OCI-LY1 (cell line): ENCODE data around the gene ZNF804B.

Experiments
- H2AFZ ChIP-seq: fragments of 200-600 bp; sonication (generic), shearing (Covaris generic); 2 replicates; pipeline ENCODE4 v1.6.0; 2014; ENCODE audit warnings: antibody characterized with exemption, mild to moderate bottlenecking, low read length
- H3F3A ChIP-seq: fragments of 200-600 bp; sonication (generic), shearing (Covaris generic); 2 replicates; pipeline ENCODE4 v1.6.0; 2014; ENCODE audit warnings: mild to moderate bottlenecking, antibody characterized with exemption, low read length, moderate library complexity; ENCODE audit not compliant: insufficient read depth
- H3K27ac ChIP-seq: fragments of 200-600 bp; sonication (generic); 2 replicates; pipeline ENCODE4 v1.5.1; 2014; ENCODE audit warnings: low read length, mixed run types, mild to moderate bottlenecking, low read depth; ENCODE audit not compliant: poor library complexity, severe bottlenecking
- H3K27me3 ChIP-seq: fragments of 200-600 bp; sonication (generic); 2 replicates; pipeline ENCODE4 v1.6.0; 2014; ENCODE audit warnings: antibody characterized with exemption, mild to moderate bottlenecking, low read length, moderate library complexity; ENCODE audit not compliant: insufficient read depth
- H3K36me3 ChIP-seq: fragments of 200-600 bp; sonication (generic); 2 replicates; pipeline ENCODE4 v1.6.1; 2014; ENCODE audit warnings: mild to moderate bottlenecking, antibody characterized with exemption, low read length, moderate library complexity, mixed read lengths; ENCODE audit not compliant: insufficient read depth
- H3K4me1 ChIP-seq: fragments of 200-600 bp; sonication (generic); 2 replicates; pipeline ENCODE4 v1.5.1; 2014; ENCODE audit warnings: mild to moderate bottlenecking, low read length, moderate library complexity; ENCODE audit not compliant: insufficient read depth, severe bottlenecking
- H3K4me2 ChIP-seq: fragments of 200-600 bp; sonication (generic), shearing (Covaris generic); 2 replicates; pipeline ENCODE4 v1.6.1; 2014; ENCODE audit warnings: low read length
- H3K4me3 ChIP-seq: fragments of 200-600 bp; sonication (generic); 2 replicates; pipeline ENCODE4 v1.5.1; 2014; ENCODE audit warnings: low read length, low read depth, mild to moderate bottlenecking, mixed read lengths; ENCODE audit not compliant: poor library complexity, severe bottlenecking
- H3K79me2 ChIP-seq: fragments of 200-600 bp; shearing (Covaris generic); 2 replicates; pipeline ENCODE4 v1.6.1; 2016; ENCODE audit warnings: mixed run types, low read length, mixed read lengths; ENCODE audit not compliant: insufficient read depth
- H3K9ac ChIP-seq: fragments of 200-600 bp; sonication (generic), shearing (Covaris generic); 2 replicates; pipeline ENCODE4 v1.6.1; 2014; ENCODE audit warnings: mild to moderate bottlenecking, low read length, mixed read lengths
- H3K9me2 ChIP-seq: fragments of 200-600 bp; sonication (generic), shearing (Covaris generic); 2 replicates; pipeline ENCODE4 v1.6.1; 2014; ENCODE audit warnings: low read depth, mild to moderate bottlenecking, low read length, mixed read lengths
- H3K9me3 ChIP-seq: fragments of 200-600 bp; shearing (Covaris generic); 2 replicates; pipeline ENCODE4 v1.6.1; 2014; ENCODE audit warnings: low read length, mixed read lengths
- H4K20me1 ChIP-seq: fragments of 200-600 bp; sonication (generic), shearing (Covaris generic); 2 replicates; pipeline ENCODE4 v1.6.0; 2016; ENCODE audit warnings: mild to moderate bottlenecking, low read length; ENCODE audit not compliant: insufficient read depth
- EZH2 ChIP-seq: fragments of 200-600 bp; sonication (generic), shearing (Covaris generic); IDR thresholded peaks from 2 replicates; pipeline ENCODE4 v1.8.0; 2017; ENCODE audit warnings: borderline replicate concordance, mixed run types, mild to moderate bottlenecking, antibody characterized with exemption, low read length, moderate library complexity, mixed read lengths
- TF ChIP-seq, protein P1 (sequence below): fragments of 200-600 bp; sonication (generic), shearing (Covaris generic); IDR thresholded peaks from 2 replicates; pipeline ENCODE4 v1.5.1; 2017; ENCODE audit warnings: mild to moderate bottlenecking, antibody characterized with exemption, low read length, moderate library complexity, mixed read lengths

ZNF804B gene

DNA sequence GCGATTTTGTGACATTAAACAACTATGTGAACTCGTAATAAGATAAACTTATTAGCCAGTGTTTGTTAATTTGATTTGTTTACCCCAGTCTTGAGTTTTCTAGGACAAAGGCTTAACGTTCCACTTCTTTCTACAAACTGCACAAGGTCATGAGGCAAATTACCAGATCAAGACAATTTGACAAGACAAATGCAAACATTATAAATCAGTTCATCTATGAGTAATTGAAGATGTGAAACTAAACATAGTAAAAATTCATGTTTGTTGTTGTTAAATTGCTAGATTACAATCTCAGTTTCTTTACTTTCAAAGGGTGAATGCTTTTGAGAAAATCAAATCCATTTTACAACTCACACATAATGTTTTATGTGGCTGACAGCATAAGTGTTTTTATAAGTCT is 13.4 kb upstream of the ZNF804B start:
- Histone ChIP-seq H3K9me3 (no peaks in the 10 kb centered on the region), H3K36me3 (no peaks in the 10 kb centered on the region), H3K79me2 (no peaks in the 10 kb centered on the region), H3K4me1 (no peaks in the 10 kb centered on the region), H3K9ac (no peak overlapping the region), H3F3A (no peaks in the 10 kb centered on the region), H4K20me1 (no peaks in the 10 kb centered on the region), H3K4me3 (no peak overlapping the region), H3K4me2 (no peak overlapping the region), H3K9me2 (0 out of 2 replicates have a peak, but pooled peaks cover 2% of the 10 kb centered on the region), H3K27me3 (no peaks in the 10 kb centered on the region), H2AFZ (no peak overlapping the region), H3K27ac (no peak overlapping the region)
- TF ChIP-seq, protein P1, sequence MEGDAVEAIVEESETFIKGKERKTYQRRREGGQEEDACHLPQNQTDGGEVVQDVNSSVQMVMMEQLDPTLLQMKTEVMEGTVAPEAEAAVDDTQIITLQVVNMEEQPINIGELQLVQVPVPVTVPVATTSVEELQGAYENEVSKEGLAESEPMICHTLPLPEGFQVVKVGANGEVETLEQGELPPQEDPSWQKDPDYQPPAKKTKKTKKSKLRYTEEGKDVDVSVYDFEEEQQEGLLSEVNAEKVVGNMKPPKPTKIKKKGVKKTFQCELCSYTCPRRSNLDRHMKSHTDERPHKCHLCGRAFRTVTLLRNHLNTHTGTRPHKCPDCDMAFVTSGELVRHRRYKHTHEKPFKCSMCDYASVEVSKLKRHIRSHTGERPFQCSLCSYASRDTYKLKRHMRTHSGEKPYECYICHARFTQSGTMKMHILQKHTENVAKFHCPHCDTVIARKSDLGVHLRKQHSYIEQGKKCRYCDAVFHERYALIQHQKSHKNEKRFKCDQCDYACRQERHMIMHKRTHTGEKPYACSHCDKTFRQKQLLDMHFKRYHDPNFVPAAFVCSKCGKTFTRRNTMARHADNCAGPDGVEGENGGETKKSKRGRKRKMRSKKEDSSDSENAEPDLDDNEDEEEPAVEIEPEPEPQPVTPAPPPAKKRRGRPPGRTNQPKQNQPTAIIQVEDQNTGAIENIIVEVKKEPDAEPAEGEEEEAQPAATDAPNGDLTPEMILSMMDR, result no peak
- TF ChIP-seq EZH2, result no peak

- no peaks in the 10 kb centered on the region for H3F3A ChIP-seq
- H3K27me3 ChIP-seq, result no peaks in the 10 kb centered on the region
- no peak overlapping the region for H3K9ac ChIP-seq
- no peaks in the 10 kb centered on the region for H4K20me1 ChIP-seq
- H3K27ac ChIP-seq, result no peak overlapping the region
- no peaks in the 10 kb centered on the region for H3K9me3 ChIP-seq
- no peaks in the 10 kb centered on the region for H3K9me2 ChIP-seq
- H3K4me1 ChIP-seq, result no peaks in the 10 kb centered on the region
- no peak overlapping the region for H3K4me2 ChIP-seq
- no peak overlapping the region for H2AFZ ChIP-seq
- TF ChIP-seq, protein P1, result no peak
- TF ChIP-seq EZH2, result no peak
- no peaks in the 10 kb centered on the region for H3K79me2 ChIP-seq
- no peak overlapping the region for H3K4me3 ChIP-seq
- H3K36me3 ChIP-seq, result no peaks in the 10 kb centered on the region
Measured at GRCh38 chr7:88756802-88757201, 2.7 kb upstream of the ZNF804B start.

GRCh38 chr7:88757371-88757770 is 2.1 kb upstream of the ZNF804B start:
- H2AFZ ChIP-seq, result no peak overlapping the region
- H3K27me3 ChIP-seq, result no peaks in the 10 kb centered on the region
- no peaks in the 10 kb centered on the region for H3K9me2 ChIP-seq
- no peaks in the 10 kb centered on the region for H3K4me1 ChIP-seq
- H3K9me3 ChIP-seq, result no peaks in the 10 kb centered on the region
- H3K27ac ChIP-seq, result no peak overlapping the region
- no peak overlapping the region for H3K4me2 ChIP-seq
- no peaks in the 10 kb centered on the region for H3F3A ChIP-seq
- H3K79me2 ChIP-seq, result no peaks in the 10 kb centered on the region
- no peak overlapping the region for H3K4me3 ChIP-seq
- TF ChIP-seq, protein P1, result no peak
- TF ChIP-seq EZH2, result no peak
- no peaks in the 10 kb centered on the region for H3K36me3 ChIP-seq
- H4K20me1 ChIP-seq, result no peaks in the 10 kb centered on the region
- no peak overlapping the region for H3K9ac ChIP-seq
